ENCODE results near the gene SRMS. TPM values are rescaled to one million over a fixed set of nuclear protein-coding genes. Genes with fewer than 3 reads are reported as not detected.
A peak's percentile ranks its signal among the peaks of the same experiment; 100 is the strongest.

The SRMS gene
- total and polyA plus RNA-seq, 2 donors (not counting 1 experiment from before 2014, with no cell fraction given): 0.17 to 0.54 TPM

- H3K36me3 ChIP-seq (replicated peaks in 1 of 2; ENCODE audit: control extremely low read depth in 1 of 2, control insufficient read depth in 1 of 2, extremely low read depth in 1 of 2, insufficient read depth in 2 of 2, low read length in 1 of 2): no peaks in the 10 kb centered on the region
- ChIA-PET POLR2A (interaction anchor here (1.1 to 2.7 kb wide), 4 partner anchors 13 to 102 kb away, joined by 3 to 12 read pairs (median 6); no protein-coding TSS in a partner anchor), CTCF (interaction anchor here (1.2 to 4.7 kb wide), 10 partner anchors 13 to 434 kb away, joined by 3 to 30 read pairs (median 16); partner anchors contain the start of genes HELZ2 and PPDPF)
- no peak overlapping the region for H2AFZ ChIP-seq (ENCODE audit: insufficient read depth, low read depth, low read length, poor library complexity, severe bottlenecking)
- no peak overlapping the region for H3K4me3 ChIP-seq (ENCODE audit: control extremely low read depth in 1 of 5, extremely low read depth in 1 of 5, insufficient read depth in 1 of 5, low read depth in 2 of 5, low read length in 4 of 5)
- no peak for ATAC-seq (ENCODE audit: low read depth)
- Mint-ChIP-seq H3K4me1 (peaks cover 50% of the 10 kb centered on the region), H3K27me3 (no peaks in the 10 kb centered on the region), H3K9me3 (ENCODE audit: insufficient read depth) (no peaks in the 10 kb centered on the region), H3K4me3 (peak overlapping the region; percentile 19), H3K27ac (peak overlapping the region; percentile 59)
- no peaks in the 10 kb centered on the region for H3K79me2 ChIP-seq (ENCODE audit: control insufficient read depth, insufficient read depth, low read length)
- no peak for DNase-seq
- no peaks in the 10 kb centered on the region for H4K20me1 ChIP-seq (ENCODE audit: control insufficient read depth, insufficient read depth, low read length, poor library complexity, severe bottlenecking)
- H3K9me3 ChIP-seq (ENCODE audit: control extremely low read depth in 1 of 3, control insufficient read depth in 2 of 3, insufficient read depth in 1 of 3, low read length in 2 of 3): peaks cover 0 to 3% (median 0%) of the 10 kb centered on the region in 3 donors
- no peak overlapping the region for H3K27ac ChIP-seq (ENCODE audit: low read length in 2 of 2)
- 96% methylated on average over 23 of the region's 29 CpGs for WGBS (ENCODE audit: insufficient coverage)
- H3K9ac ChIP-seq (ENCODE audit: low read length): no peak overlapping the region
- intact Hi-C loops (cut with micrococcal nuclease): loop anchor here (5.0 kb wide), 2 partner anchors 198 to 418 kb away; partner anchors contain the start of genes LIME1, SLC2A4RG and UCKL1
- H3K4me1 ChIP-seq (ENCODE audit: control insufficient read depth in 2 of 2, insufficient read depth in 2 of 2, low read length in 2 of 2): peaks cover 42 to 66% of the 10 kb centered on the region in 2 donors
- no peak for TF ChIP-seq EZH2 (IDR thresholded peaks at IDR 0.05; ENCODE audit: borderline replicate concordance, insufficient read depth, low read depth, low read length, poor library complexity, severe bottlenecking)
- TF ChIP-seq CTCF (IDR thresholded peaks at IDR 0.05): no peak
- peak overlapping the region; percentile 92 for H3K4me2 ChIP-seq (replicated peaks; ENCODE audit: low read depth, low read length, poor library complexity, severe bottlenecking)
- no peaks in the 10 kb centered on the region for H3K27me3 ChIP-seq (replicated peaks in 1 of 4; ENCODE audit: control extremely low read depth in 1 of 4, control insufficient read depth in 3 of 4, insufficient read depth in 4 of 4, low read length in 3 of 4)
Observed at GRCh38 chr20:63539441-63540370, 7.8 kb downstream of the SRMS start.
